RWPE2 (cell line): ENCODE results near the gene G6PD.

ENCODE experiments used
- ATAC-seq: fragments of 200-7000 bp; cut with Tn5 transposase; 3 replicates; pipeline ENCODE4 v1.9.1; 2021; ENCODE audit warnings: low read depth
- DNase-seq: peaks from one replicate; pipeline ENCODE4 v3.0.0-alpha.2; 2020; ENCODE audit warnings: low spot score
- H3K27ac ChIP-seq: fragments of 450-650 bp; 2 replicates; pipeline ENCODE4 v1.5.1; 2017; ENCODE audit warnings: mild to moderate bottlenecking; ENCODE audit not compliant: poor library complexity, severe bottlenecking
- H3K27me3 ChIP-seq: fragments of 250-450 bp; sonication (Bioruptor Pico); 2 replicates; pipeline ENCODE4 v1.5.1; 2021; ENCODE audit warnings: mild to moderate bottlenecking, moderate library complexity; ENCODE audit not compliant: insufficient read depth, poor library complexity, severe bottlenecking
- H3K36me3 ChIP-seq: fragments of 250-450 bp; sonication (Bioruptor Pico); 2 replicates; pipeline ENCODE4 v1.5.1; 2020; ENCODE audit warnings: low read depth, mild to moderate bottlenecking, moderate library complexity
- H3K4me1 ChIP-seq: fragments of 250-450 bp; sonication (Bioruptor Pico); 2 replicates; pipeline ENCODE4 v1.5.1; 2021; ENCODE audit warnings: mild to moderate bottlenecking, moderate library complexity; ENCODE audit not compliant: insufficient read depth, poor library complexity, severe bottlenecking
- H3K4me3 ChIP-seq: fragments of 250-450 bp; sonication (Bioruptor Pico); 2 replicates; pipeline ENCODE4 v1.5.1; 2021; ENCODE audit warnings: mild to moderate bottlenecking, moderate library complexity; ENCODE audit not compliant: severe bottlenecking
- H3K9me3 ChIP-seq: fragments of 250-450 bp; sonication (Bioruptor Pico); 2 replicates; pipeline ENCODE4 v1.5.1; 2021; ENCODE audit warnings: mild to moderate bottlenecking, moderate library complexity; ENCODE audit not compliant: severe bottlenecking
- CTCF ChIP-seq: fragments of 450-650 bp; IDR thresholded peaks from one replicate; pipeline ENCODE4 v1.5.1; 2017; ENCODE audit warnings: mild to moderate bottlenecking, moderate library complexity; ENCODE audit not compliant: poor library complexity, severe bottlenecking

G6PD gene

GRCh38 chrX:154483325-154483724, 63.3 kb downstream of the G6PD start:
- ATAC-seq (no peak), DNase-seq (no peak)
- TF ChIP-seq CTCF, result no peak
- Histone ChIP-seq H3K27me3 (no peaks in the 10 kb centered on the region), H3K27ac (no peak overlapping the region), H3K4me3 (no peak overlapping the region), H3K36me3 (peaks cover 30% of the 10 kb centered on the region), H3K4me1 (no peaks in the 10 kb centered on the region), H3K9me3 (no peaks in the 10 kb centered on the region)

GRCh38 chrX:154482786-154483185, 63.9 kb downstream of the G6PD start:
- Histone ChIP-seq H3K4me3 (no peak overlapping the region), H3K27ac (no peak overlapping the region), H3K36me3 (peaks cover 27% of the 10 kb centered on the region), H3K9me3 (no peaks in the 10 kb centered on the region), H3K4me1 (no peaks in the 10 kb centered on the region), H3K27me3 (no peaks in the 10 kb centered on the region)
- DNase-seq, result no peak
- no peak for TF ChIP-seq CTCF
- ATAC-seq, result no peak

- ATAC-seq, result no peak
- H3K36me3 ChIP-seq, result peaks cover 22% of the 10 kb centered on the region
- H3K4me1 ChIP-seq, result no peaks in the 10 kb centered on the region
- no peaks in the 10 kb centered on the region for H3K9me3 ChIP-seq
- DNase-seq, result no peak
- no peaks in the 10 kb centered on the region for H3K27me3 ChIP-seq
- H3K27ac ChIP-seq, result no peak overlapping the region
- TF ChIP-seq CTCF, result no peak
- H3K4me3 ChIP-seq, result no peak overlapping the region
Measured at GRCh38 chrX:154481911-154482601, 64.6 kb downstream of the G6PD start.
